A549 (cell line): Measurements from ENCODE around the gene CPHXL2. TPM values are rescaled to one million over a fixed set of nuclear protein-coding genes. Genes with fewer than 3 reads are reported as not detected.

Source experiments
- ATAC-seq, 2 experiments: fragments of 200-7000 bp in 1 of 2; fragments of >200 bp in 1 of 2; cut with Nextera tagmentation in 1 of 2; cut with Tn5 transposase in 1 of 2; 3 replicates each; pipeline versions ENCODE4 v1.8.0 to v1.9.1; 2018 to 2020; ENCODE audit warnings: mild to moderate bottlenecking in 1 of 2, moderate library complexity in 1 of 2
- CTCF ChIA-PET: fragments of 300-600 bp; sonication (Branson Sonifier 250); formaldehyde crosslinking; extraction: SDS; loops from one replicate; lab custom pipeline; 2021; ENCODE audit warnings: antibody characterized with exemption, inconsistent platforms; lab: Yijun Ruan, JAX
- POLR2A ChIA-PET: fragments of 350-600 bp; formaldehyde crosslinking; extraction: SDS; loops from one replicate; lab custom pipeline; 2021; ENCODE audit warnings: antibody characterized with exemption, inconsistent platforms; lab: Yijun Ruan, JAX
- DNase-seq, 2 experiments: peaks; one replicate each; pipeline versions ENCODE4 v3.0.0 to v3.0.0-alpha.2; 2011 to 2016; ENCODE audit warnings: low read depth in 1 of 2, low spot score in 1 of 2
- FAIRE-seq: peaks from 2 replicates; lab custom pipeline; 2011; peaks lifted over from hg19 to GRCh38; lab: Jason Lieb, UNC
- H3K27ac ChIP-seq, 2 experiments: fragments of >200 bp; sonication (Bioruptor Twin); formaldehyde crosslinking; 3 replicates each; pipeline ENCODE4 v1.5.1; 2016 to 2017
- H3K4me1 ChIP-seq: fragments of >200 bp; sonication (Bioruptor Twin); formaldehyde crosslinking; 3 replicates; pipeline ENCODE4 v1.6.1; 2016
- H3K4me2 ChIP-seq: fragments of >200 bp; sonication (Bioruptor Twin); formaldehyde crosslinking; 3 replicates; pipeline ENCODE4 v1.6.1; 2016
- H3K4me3 ChIP-seq: fragments of >200 bp; sonication (Bioruptor Twin); formaldehyde crosslinking; 3 replicates; pipeline ENCODE4 v1.5.1; 2016
- H3K9me3 ChIP-seq: fragments of >200 bp; sonication (Bioruptor Twin); formaldehyde crosslinking; 3 replicates; pipeline ENCODE4 v1.6.1; 2016
- CHD2 ChIP-seq: fragments of 150-350 bp; IDR thresholded peaks from 2 replicates; pipeline ENCODE4 v1.6.1; 2014; ENCODE audit warnings: low read length; ENCODE audit not compliant: partially characterized antibody
- CHD4 ChIP-seq: fragments of 200-600 bp; sonication (generic); IDR thresholded peaks from 2 replicates; pipeline ENCODE4 v1.6.1; 2016; ENCODE audit warnings: antibody characterized with exemption, mild to moderate bottlenecking, borderline replicate concordance
- EHF ChIP-seq: fragments of 250-450 bp; sonication (Bioruptor Pico); IDR thresholded peaks from 2 replicates; pipeline ENCODE4 v1.5.0; 2020; ENCODE audit warnings: mild to moderate bottlenecking
- EHMT2 ChIP-seq: fragments of 200-600 bp; sonication (generic); IDR thresholded peaks from 2 replicates; pipeline ENCODE4 v1.6.1; 2016; ENCODE audit warnings: antibody characterized with exemption, low read depth, mild to moderate bottlenecking, moderate library complexity
- EP300 ChIP-seq, 2 experiments: fragments of >200 bp; sonication (Bioruptor Twin); formaldehyde crosslinking; IDR thresholded peaks; 2 replicates in 1 of 2; 3 replicates in 1 of 2; pipeline ENCODE4 v1.6.1; 2016 to 2017
- ESRRA ChIP-seq: fragments of 150-350 bp; IDR thresholded peaks from 2 replicates; pipeline ENCODE4 v1.6.1; 2014; ENCODE audit warnings: mild to moderate bottlenecking, low read length, borderline replicate concordance
- FOSB ChIP-seq: fragments of 250-450 bp; sonication (Bioruptor Pico); IDR thresholded peaks from 2 replicates; pipeline ENCODE4 v1.5.0; 2020; ENCODE audit warnings: mild to moderate bottlenecking, moderate library complexity
- FOXS1 ChIP-seq: fragments of 250-450 bp; sonication (Bioruptor Pico); IDR thresholded peaks from 2 replicates; pipeline ENCODE4 v1.5.0; 2020; ENCODE audit warnings: mild to moderate bottlenecking, moderate library complexity
- HOXB13 ChIP-seq: fragments of 250-450 bp; sonication (Bioruptor Pico); IDR thresholded peaks from 2 replicates; pipeline ENCODE4 v1.5.0; 2020; ENCODE audit warnings: low read depth, mild to moderate bottlenecking, moderate library complexity
- JUNB ChIP-seq: fragments of >200 bp; sonication (Bioruptor Twin); formaldehyde crosslinking; IDR thresholded peaks from 2 replicates; pipeline ENCODE4 v1.6.1; 2016
- MAFK ChIP-seq: fragments of 450-650 bp; IDR thresholded peaks from 2 replicates; pipeline ENCODE4 v1.6.1; 2014; ENCODE audit not compliant: partially characterized antibody
- MAZ ChIP-seq: fragments of 150-350 bp; IDR thresholded peaks from 2 replicates; pipeline ENCODE4 v1.6.1; 2014; ENCODE audit warnings: antibody characterized with exemption, low read depth, low read length, borderline replicate concordance
- NPAS2 ChIP-seq: fragments of 250-450 bp; sonication (Bioruptor Pico); IDR thresholded peaks from 2 replicates; pipeline ENCODE4 v1.8.0; 2022; ENCODE audit warnings: mild to moderate bottlenecking, moderate library complexity, borderline replicate concordance
- NR3C1 ChIP-seq: fragments of >200 bp; sonication (Bioruptor Twin); formaldehyde crosslinking; IDR thresholded peaks from 3 replicates; pipeline ENCODE4 v1.6.1; 2017
- PHF8 ChIP-seq: fragments of 200-600 bp; sonication (generic); IDR thresholded peaks from 2 replicates; pipeline ENCODE4 v1.6.1; 2016; ENCODE audit warnings: low read depth, mild to moderate bottlenecking, antibody characterized with exemption, moderate library complexity, borderline replicate concordance
- POLR2A ChIP-seq: IDR thresholded peaks from 2 replicates; pipeline ENCODE4 v1.6.1; 2012; ENCODE audit warnings: mild to moderate bottlenecking, low read length
- RAD21 ChIP-seq, 2 experiments: fragments of >200 bp in 1 of 2; sonication (Bioruptor Twin) in 1 of 2; formaldehyde crosslinking in 1 of 2; IDR thresholded peaks in 1 of 2; conservative IDR thresholded peaks in 1 of 2; 2 replicates in 1 of 2; 3 replicates in 1 of 2; pipeline ENCODE4 v1.6.1; 2012 to 2018; ENCODE audit warnings: inconsistent platforms in 1 of 2
- RNF2 ChIP-seq: fragments of 200-600 bp; sonication (generic); IDR thresholded peaks from 2 replicates; pipeline ENCODE4 v1.6.1; 2016; ENCODE audit warnings: low read depth, mild to moderate bottlenecking, antibody characterized with exemption, moderate library complexity, borderline replicate concordance
- SREBF2 ChIP-seq: fragments of 450-650 bp; IDR thresholded peaks from 2 replicates; pipeline ENCODE4 v1.6.1; 2014; ENCODE audit warnings: mild to moderate bottlenecking, moderate library complexity
- TFCP2L1 ChIP-seq: fragments of 250-450 bp; sonication (Bioruptor Pico); IDR thresholded peaks from 2 replicates; pipeline ENCODE4 v1.5.0; 2021; ENCODE audit warnings: mild to moderate bottlenecking
- TP53 ChIP-seq: fragments of 250-450 bp; sonication (Bioruptor Pico); IDR thresholded peaks from 2 replicates; pipeline ENCODE4 v1.5.0; 2021; ENCODE audit warnings: mild to moderate bottlenecking, moderate library complexity
- ZFP36 ChIP-seq: fragments of 450-650 bp; IDR thresholded peaks from 2 replicates; pipeline ENCODE4 v1.6.1; 2014; ENCODE audit warnings: borderline replicate concordance; ENCODE audit not compliant: partially characterized antibody
- WGBS: methylation state at CpG from one replicate; pipeline ENCODE4 v1.1.6; 2017; ENCODE audit errors: missing lambda C conversion rate; 5-methylcytosine and 5-hydroxymethylcytosine counted together
- polyA minus RNA-seq: library from RNA; depleted of rRNA, polyadenylated mRNA; stranded (reverse); fragments of >200 nt; gene quantifications from 2 replicates; pipeline ENCODE4 v1.2.3, GENCODE V29; 2011; rRNA and poly(A)+ RNA removed
- polyA plus RNA-seq, 4 experiments: library from polyadenylated mRNA; depleted of rRNA in 3 of 4; stranded (reverse); fragments of >200 nt; fragmentation: RNase III in 1 of 4; extraction: RNeasy Plus Mini Kit Qiagen cat#74134 plus additional on column Dnase treatment in 1 of 4; gene quantifications; 2 replicates in 3 of 4; 3 replicates in 1 of 4; pipeline ENCODE4 v1.2.3, GENCODE V29; 2011 to 2017
- TF ChIP-seq, protein P1 (sequence below): IDR thresholded peaks from 2 replicates; pipeline ENCODE4 v1.6.1; 2012; ENCODE audit warnings: low read depth, borderline replicate concordance
- TF ChIP-seq, protein P2 (sequence below): fragments of >200 bp; sonication (Bioruptor Twin); formaldehyde crosslinking; IDR thresholded peaks from 3 replicates; pipeline ENCODE4 v1.5.1; 2016
- TF ChIP-seq, protein P3 (sequence below): fragments of 250-450 bp; sonication (Bioruptor Pico); IDR thresholded peaks from 2 replicates; pipeline ENCODE4 v1.5.0; 2020; ENCODE audit warnings: low read depth, mild to moderate bottlenecking, moderate library complexity
- TF ChIP-seq, protein P4 (sequence below): IDR thresholded peaks from 2 replicates; pipeline ENCODE4 v1.6.1; 2012
- TF ChIP-seq, protein P5 (sequence below): fragments of 250-450 bp; sonication (Bioruptor Pico); IDR thresholded peaks from 2 replicates; pipeline ENCODE4 v1.5.0; 2021; ENCODE audit warnings: mild to moderate bottlenecking, moderate library complexity, borderline replicate concordance

The CPHXL2 gene
- polyA plus RNA-seq (2011; rRNA removed): not detected in 2 replicates
- polyA plus RNA-seq (2012; cell fraction: cytosol; rRNA removed): 0.04 TPM in 1 of 2 replicates, not detected in the other
- not detected in 2 replicates for polyA plus RNA-seq (2012; cell fraction: nucleus; rRNA removed)
- not detected in 3 replicates for polyA plus RNA-seq (2017; fragmentation: RNase III; extraction: RNeasy Plus Mini Kit Qiagen cat#74134 plus additional on column Dnase treatment)
- polyA minus RNA-seq: not detected in 2 replicates

DNA sequence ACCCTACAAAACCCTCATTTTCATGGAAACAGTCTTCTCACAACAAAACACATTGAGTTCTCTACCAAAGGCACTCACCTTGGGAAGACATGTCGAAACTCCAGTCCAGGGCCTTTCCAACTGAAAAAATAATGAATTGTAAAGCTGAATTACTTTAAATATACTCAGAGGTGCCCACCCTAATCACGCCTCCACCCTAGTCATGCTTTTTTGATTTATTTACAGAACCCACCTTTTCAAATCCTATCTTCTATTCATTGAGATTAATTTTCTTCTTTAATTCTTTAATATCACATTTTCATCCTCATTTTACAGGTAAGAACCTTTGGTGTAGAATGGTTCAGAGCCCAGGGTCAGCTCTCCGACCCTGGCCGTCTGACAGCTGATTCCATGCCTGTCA, at the start of gene CPHXL2:
Gene CPHXL2 (minus strand): TSS at position 101 of the 400 bp plus-strand sequence. CDS start 10 bp downstream, at position 91.
- FAIRE-seq (no peak), ATAC-seq (no peak)
- no peak within 1 kb of the TSS for H3K4me3 ChIP-seq
- H3K4me1 ChIP-seq: no peaks in the 10 kb centered on the region
- no peak within 1 kb of the TSS for H3K4me2 ChIP-seq
- WGBS: 52% methylated on average over 4 of the region's 4 CpGs
- TF ChIP-seq, protein P1, sequence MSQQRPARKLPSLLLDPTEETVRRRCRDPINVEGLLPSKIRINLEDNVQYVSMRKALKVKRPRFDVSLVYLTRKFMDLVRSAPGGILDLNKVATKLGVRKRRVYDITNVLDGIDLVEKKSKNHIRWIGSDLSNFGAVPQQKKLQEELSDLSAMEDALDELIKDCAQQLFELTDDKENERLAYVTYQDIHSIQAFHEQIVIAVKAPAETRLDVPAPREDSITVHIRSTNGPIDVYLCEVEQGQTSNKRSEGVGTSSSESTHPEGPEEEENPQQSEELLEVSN: no peak
- TF ChIP-seq ZFP36 (no peak), TFCP2L1 (CRISPR knock-in tag) (no peak), EHF (CRISPR knock-in tag) (no peak), HOXB13 (CRISPR knock-in tag) (no peak), FOSB (CRISPR knock-in tag) (no peak), CHD2 (no peak), EP300 (IDR thresholded peaks at IDR 0.05) (no peak), POLR2A (no peak), PHF8 (no peak), JUNB (no peak), CHD4 (no peak), ESRRA (no peak), EHMT2 (no peak), NR3C1 (no peak), MAZ (no peak)
- TF ChIP-seq, protein P2, sequence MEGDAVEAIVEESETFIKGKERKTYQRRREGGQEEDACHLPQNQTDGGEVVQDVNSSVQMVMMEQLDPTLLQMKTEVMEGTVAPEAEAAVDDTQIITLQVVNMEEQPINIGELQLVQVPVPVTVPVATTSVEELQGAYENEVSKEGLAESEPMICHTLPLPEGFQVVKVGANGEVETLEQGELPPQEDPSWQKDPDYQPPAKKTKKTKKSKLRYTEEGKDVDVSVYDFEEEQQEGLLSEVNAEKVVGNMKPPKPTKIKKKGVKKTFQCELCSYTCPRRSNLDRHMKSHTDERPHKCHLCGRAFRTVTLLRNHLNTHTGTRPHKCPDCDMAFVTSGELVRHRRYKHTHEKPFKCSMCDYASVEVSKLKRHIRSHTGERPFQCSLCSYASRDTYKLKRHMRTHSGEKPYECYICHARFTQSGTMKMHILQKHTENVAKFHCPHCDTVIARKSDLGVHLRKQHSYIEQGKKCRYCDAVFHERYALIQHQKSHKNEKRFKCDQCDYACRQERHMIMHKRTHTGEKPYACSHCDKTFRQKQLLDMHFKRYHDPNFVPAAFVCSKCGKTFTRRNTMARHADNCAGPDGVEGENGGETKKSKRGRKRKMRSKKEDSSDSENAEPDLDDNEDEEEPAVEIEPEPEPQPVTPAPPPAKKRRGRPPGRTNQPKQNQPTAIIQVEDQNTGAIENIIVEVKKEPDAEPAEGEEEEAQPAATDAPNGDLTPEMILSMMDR: no peak
- TF ChIP-seq, protein P3, sequence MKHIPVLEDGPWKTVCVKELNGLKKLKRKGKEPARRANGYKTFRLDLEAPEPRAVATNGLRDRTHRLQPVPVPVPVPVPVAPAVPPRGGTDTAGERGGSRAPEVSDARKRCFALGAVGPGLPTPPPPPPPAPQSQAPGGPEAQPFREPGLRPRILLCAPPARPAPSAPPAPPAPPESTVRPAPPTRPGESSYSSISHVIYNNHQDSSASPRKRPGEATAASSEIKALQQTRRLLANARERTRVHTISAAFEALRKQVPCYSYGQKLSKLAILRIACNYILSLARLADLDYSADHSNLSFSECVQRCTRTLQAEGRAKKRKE (CRISPR knock-in tag): no peak
- TF ChIP-seq, protein P4, sequence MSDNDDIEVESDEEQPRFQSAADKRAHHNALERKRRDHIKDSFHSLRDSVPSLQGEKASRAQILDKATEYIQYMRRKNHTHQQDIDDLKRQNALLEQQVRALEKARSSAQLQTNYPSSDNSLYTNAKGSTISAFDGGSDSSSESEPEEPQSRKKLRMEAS: no peak
- TF ChIP-seq, protein P5, sequence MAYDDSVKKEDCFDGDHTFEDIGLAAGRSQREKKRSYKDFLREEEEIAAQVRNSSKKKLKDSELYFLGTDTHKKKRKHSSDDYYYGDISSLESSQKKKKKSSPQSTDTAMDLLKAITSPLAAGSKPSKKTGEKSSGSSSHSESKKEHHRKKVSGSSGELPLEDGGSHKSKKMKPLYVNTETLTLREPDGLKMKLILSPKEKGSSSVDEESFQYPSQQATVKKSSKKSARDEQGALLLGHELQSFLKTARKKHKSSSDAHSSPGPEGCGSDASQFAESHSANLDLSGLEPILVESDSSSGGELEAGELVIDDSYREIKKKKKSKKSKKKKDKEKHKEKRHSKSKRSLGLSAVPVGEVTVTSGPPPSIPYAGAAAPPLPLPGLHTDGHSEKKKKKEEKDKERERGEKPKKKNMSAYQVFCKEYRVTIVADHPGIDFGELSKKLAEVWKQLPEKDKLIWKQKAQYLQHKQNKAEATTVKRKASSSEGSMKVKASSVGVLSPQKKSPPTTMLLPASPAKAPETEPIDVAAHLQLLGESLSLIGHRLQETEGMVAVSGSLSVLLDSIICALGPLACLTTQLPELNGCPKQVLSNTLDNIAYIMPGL (CRISPR knock-in tag): no peak
- TF ChIP-seq, all 56 proteins: peak for 0
- no peak for DNase-seq
- CTCF ChIA-PET: interaction anchor here (0.6 to 1.0 kb wide), 2 partner anchors 19 to 40 kb away, joined by 3 to 4 read pairs; no protein-coding TSS in a partner anchor
- POLR2A ChIA-PET: no interaction called here
- Histone ChIP-seq H3K9me3 (no peaks in the 10 kb centered on the region), H3K27ac (no peak within 1 kb of the TSS)

DNA sequence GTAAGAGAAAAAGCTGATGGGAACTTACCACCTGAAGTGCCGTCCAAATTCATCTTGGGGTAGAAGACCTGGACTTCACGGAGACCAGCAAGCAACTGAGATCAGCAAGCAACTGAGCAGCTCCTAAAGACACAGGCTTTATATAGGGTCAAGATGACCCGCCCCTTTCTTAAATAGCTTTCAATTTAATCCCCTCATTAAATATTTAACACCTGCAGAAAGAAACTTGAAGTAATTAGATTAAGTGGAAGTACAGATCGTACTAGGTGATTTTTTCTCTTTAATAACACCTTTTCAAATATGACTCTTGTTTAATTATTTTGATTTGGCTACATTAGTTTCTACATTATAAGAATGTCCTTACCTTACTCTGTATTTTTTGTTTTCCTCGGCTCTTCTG, 49.6 kb upstream of the CPHXL2 start, which contains the start of gene CPHXL:
Gene CPHXL (minus strand): TSS at position 101 of the 400 bp plus-strand sequence. CDS start 48 bp downstream, at position 53.
- no peak for DNase-seq
- no peak within 1 kb of the TSS for H3K4me3 ChIP-seq
- H3K27ac ChIP-seq: no peak within 1 kb of the TSS
- no peaks in the 10 kb centered on the region for H3K4me1 ChIP-seq
- H3K9me3 ChIP-seq: no peaks in the 10 kb centered on the region
- H3K4me2 ChIP-seq: 0 out of 3 replicates have a peak within 1 kb of the TSS, but pooled peaks have one; percentile 21
- POLR2A ChIA-PET: no interaction called here
- CTCF ChIA-PET: no interaction called here
- no peak for ATAC-seq
- WGBS: 49% methylated on average over 5 of the region's 5 CpGs
- FAIRE-seq: no peak
- TF ChIP-seq MAFK (no peak), TP53 (CRISPR knock-in tag) (no peak), RNF2 (no peak), HOXB13 (CRISPR knock-in tag) (no peak), RAD21 (conservative IDR thresholded peaks at IDR 0.05 in 1 of 2, IDR thresholded peaks at IDR 0.05 in 1 of 2) (no peak), SREBF2 (no peak), FOXS1 (CRISPR knock-in tag) (no peak), NPAS2 (CRISPR knock-in tag) (no peak), ZFP36 (no peak), CHD2 (no peak)
- TF ChIP-seq, protein P4: no peak
- TF ChIP-seq, protein P1: no peak
- TF ChIP-seq, protein P2: no peak
